Smooth muscle cell (in vitro differentiated cells): ENCODE data around the gene RNPEPL1. TPM values are rescaled to one million over a fixed set of nuclear protein-coding genes. Genes with fewer than 3 reads are reported as not detected.
A peak's percentile ranks its signal among the peaks of the same experiment; 100 is the strongest.

ENCODE experiments used
- DNase-seq: peaks from one replicate; lab custom pipeline; 2025; ENCODE audit not compliant: unreplicated experiment; lab: John Stamatoyannopoulos, UW
- H2AFZ ChIP-seq: fragments of 200-600 bp; sonication (generic); 2 replicates; pipeline ENCODE4 v1.6.0; 2016; ENCODE audit warnings: antibody characterized with exemption, low read depth, mild to moderate bottlenecking
- H3F3A ChIP-seq: fragments of 200-600 bp; sonication (generic); 2 replicates; pipeline ENCODE4 v1.6.0; 2017; ENCODE audit warnings: antibody characterized with exemption, low read depth
- H3K27ac ChIP-seq: fragments of 200-600 bp; sonication (generic); 2 replicates; pipeline ENCODE4 v1.5.1; 2016; ENCODE audit warnings: low read depth, mild to moderate bottlenecking
- H3K27me3 ChIP-seq: fragments of 200-600 bp; sonication (generic); 2 replicates; pipeline ENCODE4 v1.6.1; 2016; ENCODE audit warnings: low read depth, mild to moderate bottlenecking
- H3K36me3 ChIP-seq: fragments of 200-600 bp; sonication (generic); 2 replicates; pipeline ENCODE4 v1.5.1; 2016; ENCODE audit warnings: low read depth
- H3K4me1 ChIP-seq: fragments of 200-600 bp; sonication (generic); 2 replicates; pipeline ENCODE4 v1.5.1; 2016; ENCODE audit warnings: low read depth
- H3K4me2 ChIP-seq: fragments of 200-600 bp; sonication (generic); 2 replicates; pipeline ENCODE4 v1.6.0; 2016; ENCODE audit warnings: mild to moderate bottlenecking
- H3K4me3 ChIP-seq: fragments of 200-600 bp; sonication (generic); 2 replicates; pipeline ENCODE4 v1.5.1; 2016; ENCODE audit warnings: mild to moderate bottlenecking
- H3K79me2 ChIP-seq: fragments of 200-600 bp; sonication (generic); 2 replicates; pipeline ENCODE4 v1.6.0; 2016; ENCODE audit warnings: low read depth, mild to moderate bottlenecking
- H3K9ac ChIP-seq: fragments of 200-600 bp; sonication (generic); 2 replicates; pipeline ENCODE4 v1.6.0; 2016; ENCODE audit warnings: low read depth
- H3K9me3 ChIP-seq: fragments of 200-600 bp; sonication (generic); replicated peaks from 2 replicates; pipeline ENCODE4 v1.5.1; 2016; ENCODE audit warnings: low read depth
- H4K20me1 ChIP-seq: fragments of 200-600 bp; sonication (generic); 2 replicates; pipeline ENCODE4 v1.6.0; 2016; ENCODE audit warnings: low read depth
- CTCF ChIP-seq: fragments of 200-600 bp; sonication (generic); IDR thresholded peaks from 2 replicates; pipeline ENCODE4 v1.5.1; 2017; ENCODE audit warnings: borderline replicate concordance, mild to moderate bottlenecking, antibody characterized with exemption; ENCODE audit not compliant: insufficient read depth, poor library complexity, severe bottlenecking
- WGBS: methylation state at CpG from one replicate; pipeline ENCODE4 v1.1.7; 2016; ENCODE audit warnings: low lambda C conversion rate; 5-methylcytosine and 5-hydroxymethylcytosine counted together
- polyA plus RNA-seq: library from polyadenylated mRNA; unstranded; fragments of >200 nt; fragmentation: Nextera tagmentation; extraction: Ambion mirVana; gene quantifications from 2 replicates; pipeline ENCODE4 v1.2.1, GENCODE V29; 2016
- total RNA-seq: library from RNA; depleted of rRNA; stranded (reverse); fragments of >200 nt; gene quantifications from 2 replicates; pipeline ENCODE4 v1.2.3, GENCODE V29; 2014

The RNPEPL1 gene
- total and polyA plus RNA-seq, 2 experiments from 2014 or later: 15.3 to 40.9 TPM

GRCh38 chr2:240555541-240556250 is 12.6 kb upstream of the RNPEPL1 start:
- Histone ChIP-seq H3F3A (no peaks in the 10 kb centered on the region), H2AFZ (no peak overlapping the region), H3K4me2 (no peak overlapping the region), H4K20me1 (peaks cover 35% of the 10 kb centered on the region), H3K9ac (no peak overlapping the region), H3K9me3 (peaks cover 7% of the 10 kb centered on the region), H3K4me3 (no peak overlapping the region), H3K27ac (no peak overlapping the region), H3K4me1 (peaks cover 5% of the 10 kb centered on the region), H3K79me2 (peaks cover 17% of the 10 kb centered on the region), H3K36me3 (no peaks in the 10 kb centered on the region), H3K27me3 (no peaks in the 10 kb centered on the region)
- no peak for TF ChIP-seq CTCF
- DNase-seq: no peak
- 93% methylated on average over 15 of the region's 16 CpGs for WGBS

GRCh38 chr2:240556553-240557100 is 11.7 kb upstream of the RNPEPL1 start:
- H3K4me3 ChIP-seq: no peak overlapping the region
- H3K4me2 ChIP-seq: peak overlapping the region; percentile 96
- peaks cover 3% of the 10 kb centered on the region for H3F3A ChIP-seq
- peaks cover 17% of the 10 kb centered on the region for H3K79me2 ChIP-seq
- TF ChIP-seq CTCF: peak; percentile 32
- H4K20me1 ChIP-seq: peaks cover 35% of the 10 kb centered on the region
- no peak overlapping the region for H2AFZ ChIP-seq
- H3K27me3 ChIP-seq: no peaks in the 10 kb centered on the region
- DNase-seq: no peak
- H3K4me1 ChIP-seq: peaks cover 9% of the 10 kb centered on the region
- H3K27ac ChIP-seq: no peak overlapping the region
- peaks cover 1% of the 10 kb centered on the region for H3K9me3 ChIP-seq
- no peaks in the 10 kb centered on the region for H3K36me3 ChIP-seq
- WGBS: 50% methylated on average over 9 of the region's 9 CpGs
- no peak overlapping the region for H3K9ac ChIP-seq

- 67% methylated on average over 30 of the region's 51 CpGs for WGBS
These were observed 11.1 kb upstream of the RNPEPL1 start for GRCh38 chr2:240557101-240557751.

More at GRCh38 chr2:240557101-240557751, 11.1 kb upstream of the RNPEPL1 start:
- H3K27me3 ChIP-seq: no peaks in the 10 kb centered on the region
- TF ChIP-seq CTCF: no peak
- no peak overlapping the region for H3K27ac ChIP-seq
- no peak for DNase-seq
- peak overlapping the region; percentile 96 for H3K4me2 ChIP-seq
- peak overlapping the region; percentile 32 for H3K9ac ChIP-seq
- H3K79me2 ChIP-seq: peaks cover 17% of the 10 kb centered on the region
- no peak overlapping the region for H2AFZ ChIP-seq
- H4K20me1 ChIP-seq: peaks cover 35% of the 10 kb centered on the region
- peaks cover 13% of the 10 kb centered on the region for H3K4me1 ChIP-seq
- no peaks in the 10 kb centered on the region for H3K36me3 ChIP-seq
- peaks cover 9% of the 10 kb centered on the region for H3F3A ChIP-seq
- H3K9me3 ChIP-seq: no peaks in the 10 kb centered on the region
- peak overlapping the region; percentile 62 for H3K4me3 ChIP-seq
